Measurements from ENCODE around the gene NSUN6.

DNA sequence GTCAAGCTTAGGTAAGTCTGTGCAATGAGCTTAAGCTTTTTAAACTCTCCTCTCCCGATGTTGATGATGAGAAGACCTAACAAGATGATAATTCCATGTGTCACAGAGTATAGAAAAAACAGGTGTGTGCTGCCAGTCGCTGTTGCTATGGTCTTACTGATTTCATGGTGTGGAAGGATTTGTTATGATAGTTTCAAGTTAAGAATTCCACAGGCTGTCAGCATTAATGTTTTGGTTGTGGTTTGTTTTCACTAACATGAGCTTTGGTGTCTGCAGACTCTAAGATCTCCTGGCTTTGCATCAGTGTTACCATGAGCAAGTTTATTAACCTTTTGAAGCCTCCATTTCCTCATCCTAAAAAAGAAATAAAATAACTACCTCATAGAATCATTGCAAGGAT is 123.7 kb downstream of the NSUN6 start:
- TF ChIP-seq, protein P1, sequence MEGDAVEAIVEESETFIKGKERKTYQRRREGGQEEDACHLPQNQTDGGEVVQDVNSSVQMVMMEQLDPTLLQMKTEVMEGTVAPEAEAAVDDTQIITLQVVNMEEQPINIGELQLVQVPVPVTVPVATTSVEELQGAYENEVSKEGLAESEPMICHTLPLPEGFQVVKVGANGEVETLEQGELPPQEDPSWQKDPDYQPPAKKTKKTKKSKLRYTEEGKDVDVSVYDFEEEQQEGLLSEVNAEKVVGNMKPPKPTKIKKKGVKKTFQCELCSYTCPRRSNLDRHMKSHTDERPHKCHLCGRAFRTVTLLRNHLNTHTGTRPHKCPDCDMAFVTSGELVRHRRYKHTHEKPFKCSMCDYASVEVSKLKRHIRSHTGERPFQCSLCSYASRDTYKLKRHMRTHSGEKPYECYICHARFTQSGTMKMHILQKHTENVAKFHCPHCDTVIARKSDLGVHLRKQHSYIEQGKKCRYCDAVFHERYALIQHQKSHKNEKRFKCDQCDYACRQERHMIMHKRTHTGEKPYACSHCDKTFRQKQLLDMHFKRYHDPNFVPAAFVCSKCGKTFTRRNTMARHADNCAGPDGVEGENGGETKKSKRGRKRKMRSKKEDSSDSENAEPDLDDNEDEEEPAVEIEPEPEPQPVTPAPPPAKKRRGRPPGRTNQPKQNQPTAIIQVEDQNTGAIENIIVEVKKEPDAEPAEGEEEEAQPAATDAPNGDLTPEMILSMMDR (IDR thresholded peaks at IDR 0.05 in 4 of 5, conservative IDR thresholded peaks at IDR 0.05 in 1 of 5) = no peak
- TF ChIP-seq POLR2A (IDR thresholded peaks at IDR 0.05) = no peak
